Hepatocyte (in vitro differentiated cells): ENCODE results near the gene AQP1.

Source experiments
- CTCF ChIP-seq: fragments of 200-600 bp; sonication (generic); IDR thresholded peaks from 2 replicates; pipeline ENCODE4 v1.5.1; 2016; ENCODE audit warnings: antibody characterized with exemption, mild to moderate bottlenecking; ENCODE audit not compliant: poor library complexity
- EZH2 ChIP-seq: fragments of 200-600 bp; sonication (generic); IDR thresholded peaks from 2 replicates; pipeline ENCODE4 v1.6.1; 2016; ENCODE audit warnings: antibody characterized with exemption, mild to moderate bottlenecking, borderline replicate concordance
- EZH2phosphoT487 ChIP-seq: fragments of 200-600 bp; sonication (generic); IDR thresholded peaks from one replicate; pipeline ENCODE4 v1.6.1; 2018; ENCODE audit warnings: antibody characterized with exemption, mild to moderate bottlenecking, low read depth, moderate library complexity; ENCODE audit not compliant: unreplicated experiment, severe bottlenecking

DNA sequence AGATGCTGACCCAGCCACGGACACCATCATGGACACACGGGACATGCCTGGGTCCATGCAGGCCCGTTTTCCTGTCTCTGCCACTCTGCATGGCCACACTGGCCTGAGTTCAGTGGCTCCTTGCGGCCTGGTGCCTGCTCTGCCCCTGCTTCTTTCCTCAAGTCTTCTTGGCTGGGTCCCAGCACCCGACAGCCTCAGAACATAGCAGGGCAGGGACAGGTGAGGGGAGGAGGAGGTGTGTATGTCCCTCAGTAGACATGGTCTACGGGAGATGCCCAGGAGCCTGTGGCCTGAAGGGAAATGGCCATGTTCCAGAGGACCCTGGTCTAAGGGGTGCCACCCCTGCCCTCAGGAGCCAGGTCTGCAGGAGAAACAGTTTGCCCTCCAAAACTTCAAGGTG is 2.2 kb upstream of the AQP1 start:
- TF ChIP-seq CTCF = no peak
- TF ChIP-seq EZH2 = no peak
- TF ChIP-seq EZH2phosphoT487 = no peak
